HepG2 (cell line): ENCODE data around the gene TEKTIP1. TPM values are rescaled to one million over a fixed set of nuclear protein-coding genes. Genes with fewer than 3 reads are reported as not detected.

Source experiments
- ELF4 ChIP-seq: sonication (generic); formaldehyde crosslinking; IDR thresholded peaks from 2 replicates; pipeline ENCODE4 v1.5.0; 2020; ENCODE audit warnings: missing genetic modification reagents, mild to moderate bottlenecking, moderate library complexity, borderline replicate concordance
- FOXP4 ChIP-seq: sonication (generic); formaldehyde crosslinking; IDR thresholded peaks from 2 replicates; pipeline ENCODE4 v1.4.0; 2020; ENCODE audit warnings: missing genetic modification reagents
- HNRNPL ChIP-seq: fragments of 200-400 bp; formaldehyde crosslinking; IDR thresholded peaks from 2 replicates; pipeline ENCODE4 v1.6.1; 2017; ENCODE audit warnings: mild to moderate bottlenecking, low read depth, low read length
- MTF1 ChIP-seq: sonication (generic); formaldehyde crosslinking; IDR thresholded peaks from 2 replicates; pipeline ENCODE4 v1.5.0; 2020; ENCODE audit warnings: missing genetic modification reagents
- PRDM15 ChIP-seq: sonication (generic); formaldehyde crosslinking; IDR thresholded peaks from 2 replicates; pipeline ENCODE4 v1.4.0; 2020; ENCODE audit warnings: missing genetic modification reagents
- REXO4 ChIP-seq: sonication (generic); formaldehyde crosslinking; IDR thresholded peaks from 2 replicates; pipeline ENCODE4 v1.8.0; 2022; ENCODE audit warnings: missing genetic modification reagents, mild to moderate bottlenecking, borderline replicate concordance
- SMAD9 ChIP-seq: sonication (generic); formaldehyde crosslinking; IDR thresholded peaks from 2 replicates; pipeline ENCODE4 v1.5.1; 2020; ENCODE audit warnings: mild to moderate bottlenecking, missing genetic modification reagents
- UBTF ChIP-seq: sonication (generic); formaldehyde crosslinking; IDR thresholded peaks from 2 replicates; pipeline ENCODE4 v1.4.0; 2020; ENCODE audit warnings: mild to moderate bottlenecking, missing genetic modification reagents
- ZFP82 ChIP-seq: sonication (generic); formaldehyde crosslinking; IDR thresholded peaks from 2 replicates; pipeline ENCODE4 v1.5.1; 2020; ENCODE audit warnings: mild to moderate bottlenecking, missing genetic modification reagents, borderline replicate concordance
- ZFX ChIP-seq: sonication (generic); formaldehyde crosslinking; IDR thresholded peaks from 2 replicates; pipeline ENCODE4 v1.4.0; 2020; ENCODE audit warnings: mild to moderate bottlenecking, low read depth, missing genetic modification reagents, moderate library complexity
- ZKSCAN5 ChIP-seq: sonication (generic); formaldehyde crosslinking; IDR thresholded peaks from 2 replicates; pipeline ENCODE4 v1.5.1; 2020; ENCODE audit warnings: mild to moderate bottlenecking, missing genetic modification reagents
- ZNF260 ChIP-seq: sonication (generic); formaldehyde crosslinking; IDR thresholded peaks from 2 replicates; pipeline ENCODE4 v1.4.0; 2020; ENCODE audit warnings: missing genetic modification reagents, low read depth, mild to moderate bottlenecking, borderline replicate concordance
- ZNF276 ChIP-seq: sonication (generic); formaldehyde crosslinking; IDR thresholded peaks from 2 replicates; pipeline ENCODE4 v1.4.0; 2020; ENCODE audit warnings: mild to moderate bottlenecking, low read depth, missing genetic modification reagents
- ZNF414 ChIP-seq: sonication (generic); formaldehyde crosslinking; IDR thresholded peaks from 2 replicates; pipeline ENCODE4 v1.5.0; 2020; ENCODE audit warnings: missing genetic modification reagents
- ZNF468 ChIP-seq: sonication (generic); formaldehyde crosslinking; IDR thresholded peaks from 2 replicates; pipeline ENCODE4 v1.8.0; 2022; ENCODE audit warnings: mild to moderate bottlenecking, moderate library complexity, missing genetic modification reagents
- ZNF589 ChIP-seq: sonication (generic); formaldehyde crosslinking; conservative IDR thresholded peaks from 2 replicates; pipeline ENCODE4 v1.8.0; 2022; ENCODE audit warnings: mild to moderate bottlenecking, moderate library complexity, missing genetic modification reagents
- ZNF841 ChIP-seq: sonication (generic); formaldehyde crosslinking; IDR thresholded peaks from 2 replicates; pipeline ENCODE4 v1.8.1; 2023; ENCODE audit warnings: missing genetic modification reagents, borderline replicate concordance
- polyA plus RNA-seq, 8 experiments: library from polyadenylated mRNA; depleted of rRNA in 3 of 8; stranded (reverse) in 7 of 8; unstranded in 1 of 8; fragments of >200 nt; fragmentation: Illumina TruSeq in 4 of 8; extraction: Trizol in 4 of 8; gene quantifications; 2 replicates each; pipeline versions ENCODE4 v1.2.1 to v1.2.3, GENCODE V29; 2011 to 2016; ENCODE audit warnings: low read depth in 4 of 8, missing spikeins in 1 of 8, mixed read lengths in 1 of 8; ENCODE audit not compliant: insufficient read depth in 1 of 8
- total RNA-seq, 5 experiments: library from RNA; depleted of rRNA; stranded (reverse); fragments of >200 nt; fragmentation: Illumina TruSeq; extraction: Trizol; gene quantifications; 2 replicates each; pipeline ENCODE4 v1.2.3, GENCODE V29; 2016; ENCODE audit warnings: low read depth in 1 of 5

Gene TEKTIP1
- total and polyA plus RNA-seq, 2 of the 13 experiments (the other 11 are each of a cell fraction or from before 2014, with no cell fraction given): not detected

- TF ChIP-seq SMAD9 (no peak), HNRNPL (no peak), ZFX (CRISPR knock-in tag) (0 out of 2 replicates have a peak, but pooled peaks have one; percentile 46), ZKSCAN5 (CRISPR knock-in tag) (no peak), MTF1 (CRISPR knock-in tag) (no peak), ZFP82 (CRISPR knock-in tag) (no peak), ZNF468 (CRISPR knock-in tag) (no peak), ZNF260 (CRISPR knock-in tag) (no peak), FOXP4 (CRISPR knock-in tag) (0 out of 2 replicates have a peak, but pooled peaks have one; percentile 23), ZNF841 (CRISPR knock-in tag) (no peak), ZNF589 (CRISPR knock-in tag) (no peak), ELF4 (CRISPR knock-in tag) (0 out of 2 replicates have a peak, but pooled peaks have one; percentile 27), PRDM15 (CRISPR knock-in tag) (no peak), ZNF414 (no peak), REXO4 (CRISPR knock-in tag) (no peak), UBTF (CRISPR knock-in tag) (no peak), ZNF276 (CRISPR knock-in tag) (no peak)
These were observed 33.2 kb upstream of the TEKTIP1 start, which contains the start of gene FZR1 (continued) for GRCh38 chr19:3505598-3506383.
